ENCODE data around the gene LENG1. TPM values are rescaled to one million over a fixed set of nuclear protein-coding genes. Genes with fewer than 3 reads are reported as not detected.

Gene LENG1
- polyA plus RNA-seq, 1 donor from 2014 or later, result 17.0 TPM

GRCh38 chr19:54141356-54141755 is 18.2 kb downstream of the LENG1 start:
- Histone ChIP-seq H3K36me3 (ENCODE audit: insufficient read depth, low read length) (no peaks in the 10 kb centered on the region), H3K27ac (ENCODE audit: low read length) (no peak overlapping the region), H3K79me2 (replicated peaks; ENCODE audit: insufficient read depth, low read length) (peaks cover 34% of the 10 kb centered on the region), H3K9me3 (ENCODE audit: low read length) (no peaks in the 10 kb centered on the region), H3K27me3 (ENCODE audit: insufficient read depth, low read depth, low read length) (no peaks in the 10 kb centered on the region), H3K4me2 (ENCODE audit: low read length) (no peak overlapping the region), H3K9ac (ENCODE audit: low read length) (no peak overlapping the region), H3K4me3 (ENCODE audit: low read length) (no peak overlapping the region), H3K9me2 (ENCODE audit: insufficient read depth, low read length) (no peaks in the 10 kb centered on the region), H2AFZ (ENCODE audit: low read depth, low read length) (no peak overlapping the region), H4K20me1 (ENCODE audit: insufficient read depth) (no peaks in the 10 kb centered on the region), H3F3A (ENCODE audit: insufficient read depth, low read length, poor library complexity, severe bottlenecking) (no peaks in the 10 kb centered on the region)
- TF ChIP-seq EP300 (conservative IDR thresholded peaks at IDR 0.05; ENCODE audit: poor library complexity, severe bottlenecking) (no peak), REST (IDR thresholded peaks at IDR 0.05; ENCODE audit: borderline replicate concordance) (no peak)

- no peaks in the 10 kb centered on the region for H4K20me1 ChIP-seq (ENCODE audit: insufficient read depth)
Observed at GRCh38 chr19:54138489-54139256, 20.8 kb downstream of the LENG1 start.

More at GRCh38 chr19:54138489-54139256, 20.8 kb downstream of the LENG1 start:
- H3K9me2 ChIP-seq (ENCODE audit: insufficient read depth, low read length), result no peaks in the 10 kb centered on the region
- no peaks in the 10 kb centered on the region for H3K27me3 ChIP-seq (ENCODE audit: insufficient read depth, low read depth, low read length)
- H3K4me3 ChIP-seq (ENCODE audit: low read length), result peak overlapping the region; percentile 92
- H3K36me3 ChIP-seq (ENCODE audit: insufficient read depth, low read length), result no peaks in the 10 kb centered on the region
- H2AFZ ChIP-seq (ENCODE audit: low read depth, low read length), result no peak overlapping the region
- TF ChIP-seq REST (IDR thresholded peaks at IDR 0.05; ENCODE audit: borderline replicate concordance) (no peak), POLR2AphosphoS5 (IDR thresholded peaks at IDR 0.05) (no peak), TAF1 (IDR thresholded peaks at IDR 0.05; ENCODE audit: low read depth) (no peak), SMC3 (conservative IDR thresholded peaks at IDR 0.05; ENCODE audit: poor library complexity) (no peak), RAD21 (conservative IDR thresholded peaks at IDR 0.05) (no peak), MXI1 (conservative IDR thresholded peaks at IDR 0.05; ENCODE audit: poor library complexity, severe bottlenecking) (no peak), EZH2 (IDR thresholded peaks at IDR 0.05; ENCODE audit: borderline replicate concordance, insufficient read depth, low read length, poor library complexity, severe bottlenecking) (no peak), CTCF (IDR thresholded peaks at IDR 0.05; ENCODE audit: poor library complexity, severe bottlenecking) (no peak), EP300 (conservative IDR thresholded peaks at IDR 0.05; ENCODE audit: poor library complexity, severe bottlenecking) (no peak)
- peak overlapping the region; percentile 97 for H3K9ac ChIP-seq (ENCODE audit: low read length)
- peak overlapping the region; percentile 83 for H3K27ac ChIP-seq (ENCODE audit: low read length)
- H3K9me3 ChIP-seq (ENCODE audit: low read length), result no peaks in the 10 kb centered on the region
- peaks cover 34% of the 10 kb centered on the region for H3K79me2 ChIP-seq (replicated peaks; ENCODE audit: insufficient read depth, low read length)
- peak overlapping the region; percentile 80 for H3K4me2 ChIP-seq (ENCODE audit: low read length)
- H3F3A ChIP-seq (ENCODE audit: insufficient read depth, low read length, poor library complexity, severe bottlenecking), result no peaks in the 10 kb centered on the region

Measured in neural cell (in vitro differentiated cells).